Heart left ventricle (tissue), 13 donors: ENCODE measurements around the gene KRT15.

ENCODE experiments used
- CTCF ChIP-seq, 12 donors: fragments of 200-600 bp; sonication (generic) in 4 of 12; IDR thresholded peaks; one replicate each; pipeline versions ENCODE4 v1.5.0 to v1.8.0; 2018 to 2022; ENCODE audit warnings: antibody characterized with exemption in 12 of 12, mild to moderate bottlenecking in 5 of 12
- POLR2A ChIP-seq, 2 donors: fragments of 450-650 bp; IDR thresholded peaks; one replicate each; pipeline ENCODE4 v1.6.1; 2017; ENCODE audit warnings: antibody characterized with exemption in 2 of 2, mild to moderate bottlenecking in 2 of 2, moderate library complexity in 2 of 2
- donor health status: ischemic (EF 13 %, LVEDD 7.1; RV severe dilation, severe dysfunction).
- donor health status: DM: no; HTN: yes; CAD: no.
- donor health status: DM: no; HTN: no; CAD: no.
- donor health status: ischemic (EF 25% LVEDD 6.9; RV normal size, moderate dysfunction).
- donor health status: ischemic (EF 25% LVEDD 5.7; RV mildly dilated, moderate dysfunction).
- donor health status: ischemic (EF 35%, LVEDD 5.7; RV mildly dilated, moderate dysfunction).
- donor health status: nonischemic (EF 11% LVEDD 7.7; RV severe dilation, severe dysfunction).
- donor health status: DM: yes; HTN: yes; CAD: no.
- donor health status: PGD.
- donor health status: ischemic (EF 29% LVEDD 5.4; RV normal size, mild dysfunction).
- donor health status: nonischemic (EF 23%, LVEDD 6.1; RV moderate dilation, normal function).

- no peak for TF ChIP-seq CTCF (IDR thresholded peaks at IDR 0.05)
- TF ChIP-seq POLR2A (IDR thresholded peaks at IDR 0.05) = no peak
These were observed 13.5 kb downstream of the KRT15 start, which contains the start of gene KRT13 for GRCh38 chr17:41505007-41505808.
